Heart right ventricle (tissue), 16 donors: ENCODE results near the gene CADPS2. TPM values are rescaled to one million over a fixed set of nuclear protein-coding genes. Genes with fewer than 3 reads are reported as not detected.

Experiments
- ATAC-seq, 8 donors: fragments of 200-7000 bp; cut with Tn5 transposase; one replicate each; pipeline ENCODE4 v1.9.1; 2020; ENCODE audit warnings: mild to moderate bottlenecking in 8 of 8, moderate library complexity in 8 of 8, moderate number of reproducible peaks in 1 of 8
- DNase-seq, 2 donors: peaks; one replicate each; pipeline ENCODE4 v3.0.0-alpha.2; 2020
- H3K27ac ChIP-seq, 10 donors: fragments of 200-600 bp; sonication (generic) in 2 of 10; one replicate each; pipeline versions ENCODE4 v1.5.0 to v1.8.0; 2020 to 2022; ENCODE audit warnings: mild to moderate bottlenecking in 3 of 10
- H3K27me3 ChIP-seq, 7 donors: fragments of 200-600 bp; one replicate each; pipeline ENCODE4 v1.8.0; 2021 to 2022; ENCODE audit warnings: mild to moderate bottlenecking in 2 of 7
- H3K36me3 ChIP-seq, 9 donors: fragments of 200-600 bp; sonication (generic) in 1 of 9; one replicate each; pipeline versions ENCODE4 v1.5.0 to v1.8.0; 2020 to 2022; ENCODE audit warnings: mild to moderate bottlenecking in 2 of 9
- H3K4me1 ChIP-seq, 9 donors: fragments of 200-600 bp; sonication (generic) in 1 of 9; one replicate each; pipeline versions ENCODE4 v1.5.0 to v1.8.0; 2020 to 2022; ENCODE audit warnings: mild to moderate bottlenecking in 4 of 9
- H3K4me3 ChIP-seq, 10 donors: fragments of 200-600 bp; sonication (generic) in 2 of 10; one replicate each; pipeline versions ENCODE4 v1.5.0 to v1.8.0; 2020 to 2022; ENCODE audit warnings: mild to moderate bottlenecking in 7 of 10, moderate library complexity in 2 of 10
- H3K9me3 ChIP-seq, 11 donors: fragments of 200-600 bp in 10 of 11; sonication (generic) in 2 of 11; one replicate each; pipeline versions ENCODE4 v1.5.0 to v1.8.0; 2013 to 2022; ENCODE audit warnings: mild to moderate bottlenecking in 2 of 11, control low read depth in 1 of 11, moderate library complexity in 1 of 11
- CTCF ChIP-seq, 9 donors: fragments of 200-600 bp; sonication (generic) in 2 of 9; IDR thresholded peaks; one replicate each; pipeline versions ENCODE4 v1.5.0 to v1.8.0; 2021 to 2022; ENCODE audit warnings: antibody characterized with exemption in 9 of 9, mild to moderate bottlenecking in 5 of 9, moderate library complexity in 1 of 9
- WGBS, 2 donors: extraction: QIAGEN DNeasy Blood & Tissue Kit; methylation state at CpG; one replicate each; pipeline ENCODE4 v1.1.7; 2013; ENCODE audit warnings: inconsistent platforms in 1 of 2; 5-methylcytosine and 5-hydroxymethylcytosine counted together
- intact Hi-C, 10 donors: fragments of 100-400 bp; cut with DNase I; formaldehyde crosslinking; loops; one replicate each; pipeline versions ENCODE4 v1.11.1 to v1.14.2; 2022
- polyA plus RNA-seq, 2 donors: library from polyadenylated mRNA; stranded (reverse); fragments of 200-250 nt; gene quantifications; one replicate each; pipeline ENCODE4 v1.2.3, GENCODE V29; 2013
- total RNA-seq, 10 donors: library from RNA; stranded (reverse); fragmentation: NEBNext Ultra II Directional in 3 of 10; extraction: Animal tissue kit (Norgen Biotek cat#: 25700) in 3 of 10; gene quantifications; one replicate each; pipeline versions ENCODE4 v1.2.1 to v1.2.4, GENCODE V29; 2021 to 2023
- donor health status: Arrhythmogenic right ventricular cardiomyopathy.
- donor health status: ischemic (EF 13 %, LVEDD 7.1; RV severe dilation, severe dysfunction).
- donor health status: healthy with polysubstance abuse.
- donor health status: DM: no; HTN: yes; CAD: no.
- donor health status: DM: no; HTN: no; CAD: no.
- donor health status: ischemic (EF 25% LVEDD 6.9; RV normal size, moderate dysfunction).
- donor health status: ischemic (EF 25% LVEDD 5.7; RV mildly dilated, moderate dysfunction).
- donor health status: healthy.
- donor health status: DM: yes; HTN: yes; CAD: no.
- donor health status: Ischemic cardiomyopathy.
- donor health status: ischemic (EF 35%, LVEDD 5.7; RV mildly dilated, moderate dysfunction).
- donor health status: nonischemic (EF 11% LVEDD 7.7; RV severe dilation, severe dysfunction).
- donor health status: DM: yes; HTN: yes; CAD: no.
- donor health status: PGD.
- donor health status: ischemic (EF 29% LVEDD 5.4; RV normal size, mild dysfunction).
- donor health status: nonischemic (EF 23%, LVEDD 6.1; RV moderate dilation, normal function).

CADPS2 gene
- total and polyA plus RNA-seq, 12 donors = 3.6 to 25.7 (median 6.6) TPM

- DNase-seq = no peak
- intact Hi-C loops = no loop called here
- H3K27ac ChIP-seq = no peak overlapping the region
- peak overlapping the region in 1 of 10 donors; percentile 19 for H3K4me3 ChIP-seq
- H3K36me3 ChIP-seq = no peaks in the 10 kb centered on the region
- peaks cover 27 to 77% (median 70%) of the 10 kb centered on the region in 7 donors for H3K27me3 ChIP-seq
- TF ChIP-seq CTCF (IDR thresholded peaks at IDR 0.05) = no peak
- H3K4me1 ChIP-seq = peaks cover 0 to 23% (median 14%) of the 10 kb centered on the region in 9 donors
- no peak for ATAC-seq
- no peaks in the 10 kb centered on the region for H3K9me3 ChIP-seq
- WGBS, 2 donors = 4 to 7% methylated on average over 25 of the region's 25 CpGs
Observed at GRCh38 chr7:122315507-122316466, 570.5 kb downstream of the CADPS2 start.

GRCh38 chr7:122314284-122314683 lies 572.0 kb downstream of the CADPS2 start:
- Histone ChIP-seq H3K27me3 (peaks cover 36 to 92% (median 85%) of the 10 kb centered on the region in 7 donors), H3K36me3 (no peaks in the 10 kb centered on the region), H3K9me3 (no peaks in the 10 kb centered on the region), H3K4me3 (no peak overlapping the region), H3K4me1 (peaks cover 0 to 36% (median 25%) of the 10 kb centered on the region in 9 donors), H3K27ac (no peak overlapping the region)
- WGBS, 2 donors = 20 to 21% methylated on average over 4 of the region's 4 CpGs
- DNase-seq (no peak), ATAC-seq (no peak)
- intact Hi-C loops = no loop called here
- no peak for TF ChIP-seq CTCF (IDR thresholded peaks at IDR 0.05)

- Histone ChIP-seq H3K27ac (no peak overlapping the region), H3K4me1 (peaks cover 0 to 36% (median 25%) of the 10 kb centered on the region in 9 donors)
- WGBS, 2 donors = 18 to 23% methylated on average over 3 of the region's 3 CpGs
Observed at GRCh38 chr7:122312789-122313188, 573.5 kb downstream of the CADPS2 start.

More at GRCh38 chr7:122312789-122313188, 573.5 kb downstream of the CADPS2 start:
- intact Hi-C loops = no loop called here
- no peak for DNase-seq
- no peak for ATAC-seq
- Histone ChIP-seq H3K27me3 (peaks cover 51 to 100% (median 95%) of the 10 kb centered on the region in 7 donors), H3K9me3 (no peaks in the 10 kb centered on the region), H3K4me3 (no peak overlapping the region), H3K36me3 (no peaks in the 10 kb centered on the region)
- no peak for TF ChIP-seq CTCF (IDR thresholded peaks at IDR 0.05)
